Fibroblast of skin of scalp (primary cell): Measurements from ENCODE around the gene HSPA1A.
"Not testable (repeated sequence)": the region's sequence is repeated elsewhere in the genome, so short reads cannot be mapped to it uniquely, and the experiment has no call there.

ENCODE experiments used
- DNase-seq: peaks from one replicate; pipeline ENCODE4 v3.0.0-alpha.2; 2013

HSPA1A gene

DNA sequence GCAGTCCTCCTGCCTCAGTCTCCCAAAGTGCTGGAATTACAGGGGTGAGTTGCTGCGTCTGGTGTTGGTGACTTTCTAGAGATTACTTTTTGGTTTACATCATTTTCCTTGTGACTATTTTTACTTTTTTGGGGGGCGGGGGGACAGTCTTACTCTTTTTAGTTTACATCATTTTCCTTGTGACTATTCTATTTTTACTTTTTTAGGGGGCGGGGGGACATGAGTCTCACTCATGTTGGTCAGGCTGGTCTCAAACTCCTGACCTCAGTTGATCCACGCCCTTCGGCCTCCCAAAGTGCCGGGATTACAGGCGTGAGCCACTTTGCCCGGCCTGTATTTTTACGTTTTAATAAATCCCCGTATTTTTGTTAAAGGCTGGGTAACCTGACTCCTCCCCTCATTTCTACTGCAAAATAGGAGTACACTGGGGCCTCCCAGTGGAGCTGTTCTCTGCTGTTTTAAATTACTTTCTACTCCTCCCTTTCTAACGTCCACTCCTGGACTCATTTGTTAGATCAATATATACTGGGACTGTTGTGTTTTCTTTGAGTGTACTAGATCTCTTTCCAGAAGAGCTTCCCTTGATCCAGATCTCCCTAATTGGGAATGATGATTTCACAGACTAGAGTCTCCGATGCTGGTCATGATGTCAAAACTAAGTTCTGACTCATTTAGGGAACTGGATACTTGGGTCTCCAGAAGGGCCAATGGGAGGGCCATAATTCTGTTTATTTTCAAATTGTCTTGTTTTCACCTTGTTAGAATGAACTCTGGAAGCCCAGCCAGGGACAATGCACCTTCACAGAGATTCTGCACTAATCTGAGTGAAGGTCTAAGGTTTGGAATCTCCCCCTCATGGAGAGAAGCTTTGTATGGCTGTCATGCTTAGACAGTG lies 21.4 kb downstream of the HSPA1A start:
- DNase-seq, result no peak

DNA sequence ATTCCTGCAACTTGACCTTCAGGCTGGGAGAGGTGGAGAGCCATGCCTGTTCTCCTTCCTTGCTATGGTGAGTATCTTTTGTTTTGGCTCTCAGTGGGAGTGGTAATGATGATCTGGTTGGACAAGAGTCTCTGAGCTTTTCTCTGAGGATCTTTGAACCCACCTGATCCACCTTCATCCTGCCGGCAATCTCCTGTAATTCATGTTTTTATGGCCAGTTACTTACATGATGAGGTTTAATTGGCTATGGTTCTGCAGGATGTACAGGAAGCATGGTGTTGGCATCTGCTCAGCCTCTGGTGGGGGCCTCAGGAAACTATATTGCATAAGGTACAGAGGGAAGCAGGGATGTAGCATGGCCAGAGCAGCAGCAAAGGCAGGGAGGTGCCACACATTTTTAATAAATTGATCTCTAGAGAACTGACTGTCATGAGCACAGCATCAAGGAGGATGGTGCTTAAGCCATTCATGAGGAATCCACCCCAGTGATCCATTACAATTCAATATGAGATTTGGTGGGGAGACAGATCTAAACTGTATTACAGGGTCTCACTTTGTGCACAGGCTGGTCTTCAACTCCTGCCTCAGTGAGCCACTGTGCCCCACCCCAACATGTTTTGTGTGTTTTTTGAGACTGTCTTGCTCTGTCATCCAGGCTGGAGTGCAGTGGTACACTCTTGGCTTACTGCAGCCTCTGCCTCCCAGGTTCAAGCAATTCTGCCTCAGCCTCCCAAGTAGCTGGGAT lies 22.2 kb downstream of the HSPA1A start:
- no peak for DNase-seq

DNA sequence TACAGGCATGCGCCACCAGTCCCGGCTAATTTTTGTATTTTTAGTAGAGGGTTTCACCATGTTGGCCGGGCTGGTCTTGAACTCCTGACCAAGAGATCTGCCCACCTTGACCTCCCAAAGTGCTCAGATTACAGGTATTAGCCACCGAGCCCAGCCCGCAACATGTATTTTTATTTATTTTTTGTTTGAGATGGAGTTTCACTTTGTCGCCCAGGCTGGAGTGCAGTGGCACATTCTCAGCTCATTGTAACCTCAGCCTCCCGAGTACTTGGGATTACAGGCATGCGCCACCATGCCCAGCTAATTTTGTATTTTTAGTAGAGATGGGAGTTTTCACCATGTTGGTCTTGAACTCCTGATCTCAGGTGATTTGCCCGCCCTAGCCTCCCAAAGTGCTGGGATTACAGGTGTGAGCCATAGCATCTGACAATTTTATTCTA lies 22.8 kb downstream of the HSPA1A start:
- not testable (repeated sequence) for DNase-seq

GRCh38 chr6:31838968-31839367 lies 23.6 kb downstream of the HSPA1A start:
- no peak for DNase-seq

DNA sequence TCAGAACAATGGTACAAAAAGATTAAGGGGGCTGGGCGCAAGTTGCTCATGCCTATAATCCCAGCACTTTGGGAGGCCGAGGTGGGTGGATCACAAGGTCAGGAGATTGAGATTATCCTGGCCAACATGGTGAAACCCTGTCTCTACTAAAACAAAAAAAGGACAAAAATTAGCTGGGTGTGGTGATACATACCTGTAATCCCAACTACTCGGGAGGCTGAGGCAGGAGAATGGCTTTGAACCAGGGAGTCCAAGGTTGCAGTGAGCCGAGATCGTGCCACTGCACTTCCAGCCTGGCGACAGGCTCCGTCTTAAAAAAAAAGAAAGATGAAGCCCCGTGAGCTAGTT lies 24.4 kb downstream of the HSPA1A start:
- not testable (repeated sequence) for DNase-seq

DNA sequence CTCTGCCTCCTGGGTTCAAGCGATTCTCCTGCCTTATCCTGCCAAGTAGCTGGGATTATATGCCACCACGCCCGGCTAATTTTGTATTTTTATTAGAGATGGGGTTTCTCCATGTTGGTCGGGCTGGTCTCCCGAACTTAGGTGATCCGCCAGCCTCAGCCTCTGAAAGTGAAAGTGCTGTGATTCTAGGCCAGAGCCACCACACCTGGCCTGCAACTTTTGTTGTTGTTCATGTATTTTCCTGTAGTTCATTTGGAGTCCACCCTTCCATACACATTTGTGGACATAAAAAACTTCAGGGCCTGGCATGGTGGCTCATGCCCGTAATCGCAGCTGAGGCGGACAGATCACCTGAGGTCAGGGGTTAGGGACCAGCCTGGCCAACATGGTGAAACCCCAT lies 26.7 kb downstream of the HSPA1A start:
- no peak for DNase-seq

DNA sequence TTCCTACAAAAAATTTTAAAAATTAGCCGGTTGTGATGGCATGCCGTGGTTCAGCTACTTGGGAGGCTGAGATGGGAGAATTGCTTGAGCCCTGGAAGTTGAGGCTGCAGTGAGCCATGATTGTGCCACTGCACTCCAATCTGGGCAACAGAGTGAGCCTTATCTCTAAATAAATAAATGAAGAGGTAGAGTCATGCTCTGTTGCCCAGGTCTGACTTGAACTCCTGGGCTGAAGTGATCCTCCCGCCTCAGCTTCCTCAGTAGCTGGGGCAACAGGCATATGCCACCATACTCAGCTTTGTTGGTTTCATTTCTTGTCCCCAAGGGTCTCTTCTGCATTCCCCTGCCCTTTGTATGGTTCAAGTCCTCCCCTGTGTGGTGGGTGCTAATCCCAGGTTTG lies 29.2 kb downstream of the HSPA1A start:
- DNase-seq, result no peak

DNA sequence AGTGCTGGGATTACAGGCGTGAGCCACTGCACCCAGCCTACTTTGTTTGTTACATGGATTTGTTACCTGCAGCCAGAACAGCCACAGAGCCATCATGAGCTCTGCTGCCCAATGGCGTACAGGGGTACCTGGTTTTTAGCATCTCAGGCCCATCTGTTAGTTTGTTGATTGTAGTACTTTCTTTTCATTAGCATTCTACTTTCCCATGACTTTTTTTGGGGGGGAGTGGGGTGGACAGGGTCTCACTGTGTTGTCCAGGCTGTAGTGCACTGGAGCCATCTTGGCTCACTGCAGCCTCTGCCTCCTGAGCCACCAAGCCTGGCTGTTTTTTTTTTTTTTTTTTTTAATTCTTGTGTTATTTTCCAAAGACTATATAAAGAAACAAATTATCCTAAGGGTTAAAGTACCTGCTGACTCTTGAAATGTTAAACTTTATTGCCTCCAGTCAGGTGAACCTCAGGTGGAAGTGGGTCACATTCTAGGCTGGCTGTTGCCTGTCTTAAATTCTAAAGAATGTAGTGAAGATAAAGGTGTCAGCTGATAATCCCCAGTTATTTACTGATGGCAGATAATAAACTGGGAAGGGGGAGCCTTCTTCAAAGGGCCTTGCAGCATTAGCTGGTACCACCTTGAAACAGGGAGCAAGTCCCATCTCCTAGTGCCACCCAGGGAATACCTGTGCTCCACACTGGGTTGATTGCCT lies 32.1 kb downstream of the HSPA1A start:
- no peak for DNase-seq

- no peak for DNase-seq
These were observed 35.6 kb downstream of the HSPA1A start for GRCh38 chr6:31850765-31851484.

GRCh38 chr6:31851485-31851832 lies 36.1 kb downstream of the HSPA1A start:
- no peak for DNase-seq

- DNase-seq, result not testable (repeated sequence)
These were observed 36.8 kb downstream of the HSPA1A start for GRCh38 chr6:31851980-31852718.

GRCh38 chr6:31857774-31858173 lies 42.4 kb downstream of the HSPA1A start:
- not testable (repeated sequence) for DNase-seq

DNA sequence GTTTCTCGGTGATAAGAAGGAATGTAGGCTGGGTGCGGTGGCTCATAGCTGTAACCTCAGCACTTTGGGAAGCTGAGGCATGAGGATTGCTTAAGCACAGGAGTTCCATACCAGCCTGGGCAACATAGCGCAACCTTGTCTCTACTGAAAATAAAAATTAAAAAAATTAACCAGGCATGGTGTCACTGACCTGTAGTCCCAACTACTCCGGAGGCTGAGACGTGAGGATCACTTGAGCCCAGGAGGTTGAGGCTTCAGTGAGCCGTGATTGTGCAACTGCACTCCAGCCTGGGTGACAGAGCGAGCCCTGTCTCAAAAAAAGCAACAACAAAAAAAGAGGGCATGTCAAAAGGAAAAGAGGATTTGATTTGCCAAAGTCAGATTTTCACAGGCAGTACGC lies 43.4 kb downstream of the HSPA1A start:
- no peak for DNase-seq

DNA sequence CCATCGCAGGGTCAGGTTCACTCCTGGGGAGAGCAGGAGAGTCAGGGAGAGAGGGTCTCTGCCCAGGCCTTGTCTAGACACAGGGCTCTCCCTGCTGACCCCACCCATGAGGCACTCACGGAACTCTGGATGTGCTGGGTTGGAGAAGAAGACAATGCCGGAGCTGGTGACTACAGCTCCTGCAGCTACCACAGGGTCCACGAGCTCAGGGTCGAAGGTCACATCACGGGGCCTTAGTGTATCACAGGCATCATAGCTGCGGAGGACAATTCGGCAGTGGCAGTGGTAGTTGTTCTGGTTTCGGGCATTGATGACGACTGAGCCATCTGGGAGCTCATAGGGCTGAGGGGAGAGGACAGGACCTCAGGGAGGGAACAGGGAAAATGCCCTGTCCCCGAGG lies 44.6 kb downstream of the HSPA1A start:
- no peak for DNase-seq

GRCh38 chr6:31860349-31860748 lies 45.0 kb downstream of the HSPA1A start:
- DNase-seq, result no peak

DNA sequence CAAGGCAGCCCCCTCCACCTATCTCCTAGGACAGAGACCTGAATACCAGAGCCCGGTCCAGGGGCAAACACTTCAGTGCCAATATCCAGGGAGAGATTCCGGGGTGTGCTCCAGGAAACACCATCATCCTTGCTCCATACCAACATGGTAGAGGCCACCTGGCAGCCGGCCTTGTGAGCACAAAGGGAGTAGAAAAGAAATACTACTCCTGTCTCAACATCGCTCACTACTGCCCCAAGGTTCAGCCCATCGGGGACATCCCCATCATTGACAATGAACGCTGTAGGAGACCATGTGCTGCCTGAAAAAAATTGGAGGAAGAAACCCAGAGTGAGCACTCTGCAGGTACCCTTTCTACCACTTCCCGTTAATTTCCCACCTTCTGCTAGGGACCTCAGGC lies 45.8 kb downstream of the HSPA1A start:
- DNase-seq, result no peak

- no peak for DNase-seq
These were observed 46.6 kb downstream of the HSPA1A start for GRCh38 chr6:31861919-31862343.

GRCh38 chr6:31862344-31863235 lies 47.2 kb downstream of the HSPA1A start, which contains the start of gene NEU1:
Gene NEU1 (minus strand): TSS chr6:31862821. CDS start chr6:31862776, 45 bp downstream.
- DNase-seq, result peak; percentile 100

DNA sequence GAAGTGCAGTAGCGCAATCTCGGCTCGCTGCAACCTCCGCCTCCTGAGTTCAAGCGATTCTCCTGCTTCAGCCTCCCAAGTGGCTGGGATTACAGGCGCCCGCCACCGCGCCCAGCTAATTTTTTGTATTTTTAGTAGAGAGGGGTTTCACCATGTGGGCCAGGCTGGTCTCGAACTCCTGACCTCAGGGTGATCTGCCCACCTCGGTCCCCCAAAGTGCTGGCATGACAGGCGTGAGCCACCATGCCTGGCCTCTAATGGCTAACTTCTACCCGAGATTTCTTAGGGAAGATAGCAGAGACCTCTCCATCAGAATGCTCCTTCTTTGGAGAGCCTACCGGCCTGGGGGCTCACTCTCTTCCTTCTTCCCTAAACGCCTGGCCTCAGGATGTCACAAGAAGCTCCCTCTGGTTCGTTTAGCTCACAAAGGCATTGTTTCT lies 48.8 kb downstream of the HSPA1A start:
- DNase-seq, result not testable (repeated sequence)

DNA sequence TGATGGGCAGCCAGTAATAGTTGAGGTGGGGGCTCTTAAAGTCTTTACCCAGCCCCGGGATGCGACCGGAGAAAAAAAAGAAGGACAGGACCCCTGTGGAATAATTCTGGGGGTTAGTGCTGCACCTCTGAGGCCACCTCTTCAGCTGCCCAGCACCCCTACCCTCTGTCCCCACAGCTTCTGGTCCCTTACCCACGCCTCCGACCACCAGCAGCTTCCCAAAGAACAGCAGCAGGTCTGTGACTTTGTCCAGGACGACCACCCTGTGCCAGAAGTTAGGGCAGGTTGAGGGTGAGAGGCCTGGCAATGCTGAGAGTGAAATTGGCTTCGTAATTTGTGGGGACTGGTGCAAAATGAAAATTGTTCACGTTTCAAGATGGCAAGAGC lies 49.5 kb downstream of the HSPA1A start:
- DNase-seq, result no peak
